Lower lobe of right lung (tissue), 2 donors: ENCODE measurements around the gene MIPEP. TPM values are rescaled to one million over a fixed set of nuclear protein-coding genes. Genes with fewer than 3 reads are reported as not detected.
"Not testable (repeated sequence)": the region's sequence is repeated elsewhere in the genome, so short reads cannot be mapped to it uniquely, and the experiment has no call there.

ENCODE experiments used
- ATAC-seq, 2 donors: fragments of 200-7000 bp; cut with Tn5 transposase; one replicate each; pipeline ENCODE4 v1.9.1; 2020 to 2022; ENCODE audit warnings: mild to moderate bottlenecking in 2 of 2, moderate library complexity in 2 of 2
- DNase-seq: peaks from one replicate; pipeline ENCODE4 v3.0.0-alpha.2; 2020
- H3K27ac ChIP-seq: fragments of 200-600 bp; one replicate; pipeline ENCODE4 v1.8.0; 2022
- H3K27me3 ChIP-seq: fragments of 200-600 bp; one replicate; pipeline ENCODE4 v1.8.0; 2022; ENCODE audit warnings: low read depth
- H3K36me3 ChIP-seq: fragments of 200-600 bp; one replicate; pipeline ENCODE4 v1.8.0; 2022; ENCODE audit warnings: mild to moderate bottlenecking
- H3K4me1 ChIP-seq: fragments of 200-600 bp; one replicate; pipeline ENCODE4 v1.8.0; 2022
- H3K4me3 ChIP-seq: fragments of 200-600 bp; one replicate; pipeline ENCODE4 v1.8.0; 2022; ENCODE audit warnings: mild to moderate bottlenecking
- H3K9me3 ChIP-seq: fragments of 200-600 bp; one replicate; pipeline ENCODE4 v1.8.0; 2022
- CTCF ChIP-seq: fragments of 200-600 bp; IDR thresholded peaks from one replicate; pipeline ENCODE4 v1.8.0; 2022; ENCODE audit warnings: antibody characterized with exemption, mild to moderate bottlenecking
- intact Hi-C: fragments of 100-400 bp; cut with DNase I; formaldehyde crosslinking; loops from one replicate; pipeline ENCODE4 v1.11.0; 2022
- total RNA-seq: library from RNA; stranded (reverse); fragmentation: NEBNext Ultra II Directional; extraction: Animal tissue kit (Norgen Biotek cat#: 25700); gene quantifications from one replicate; pipeline ENCODE4 v1.2.1, GENCODE V29; 2021
- donor health status: DM: no; HTN: yes; CAD: no; lungs with severe emphysema.

MIPEP gene
- total RNA-seq, 1 donor from 2014 or later = 18.4 TPM

GRCh38 chr13:23766283-23766682, 122.9 kb downstream of the MIPEP start:
- Histone ChIP-seq H3K4me3 (no peak overlapping the region), H3K4me1 (no peaks in the 10 kb centered on the region), H3K27ac (no peak overlapping the region), H3K36me3 (no peaks in the 10 kb centered on the region), H3K9me3 (no peaks in the 10 kb centered on the region), H3K27me3 (no peaks in the 10 kb centered on the region)
- TF ChIP-seq CTCF = no peak
- intact Hi-C loops = no loop called here
- DNase-seq (no peak), ATAC-seq (no peak)

DNA sequence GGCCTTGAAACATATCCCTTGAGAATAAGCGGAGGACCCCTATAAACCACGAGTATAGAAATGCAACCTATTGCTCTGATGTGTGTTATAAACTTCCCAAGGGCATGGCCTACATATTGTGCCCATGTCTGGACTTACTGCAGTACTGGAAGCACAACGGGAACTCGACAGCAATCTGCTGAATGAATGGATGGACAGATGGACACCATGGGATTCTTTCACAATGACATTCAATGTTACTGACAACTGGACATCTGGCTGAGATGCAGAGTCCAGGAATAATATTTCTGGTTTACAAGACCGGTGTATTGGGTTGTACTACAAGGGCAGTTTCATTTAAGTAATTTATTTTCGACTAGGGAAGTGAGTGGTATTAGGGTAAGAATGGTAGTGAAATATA, 123.7 kb downstream of the MIPEP start:
- H3K27me3 ChIP-seq = no peaks in the 10 kb centered on the region
- H3K36me3 ChIP-seq = no peaks in the 10 kb centered on the region
- H3K9me3 ChIP-seq = no peaks in the 10 kb centered on the region
- H3K27ac ChIP-seq = no peak overlapping the region
- ATAC-seq (no peak), DNase-seq (no peak)
- no peak for TF ChIP-seq CTCF
- intact Hi-C loops = no loop called here
- no peak overlapping the region for H3K4me3 ChIP-seq
- no peaks in the 10 kb centered on the region for H3K4me1 ChIP-seq

DNA sequence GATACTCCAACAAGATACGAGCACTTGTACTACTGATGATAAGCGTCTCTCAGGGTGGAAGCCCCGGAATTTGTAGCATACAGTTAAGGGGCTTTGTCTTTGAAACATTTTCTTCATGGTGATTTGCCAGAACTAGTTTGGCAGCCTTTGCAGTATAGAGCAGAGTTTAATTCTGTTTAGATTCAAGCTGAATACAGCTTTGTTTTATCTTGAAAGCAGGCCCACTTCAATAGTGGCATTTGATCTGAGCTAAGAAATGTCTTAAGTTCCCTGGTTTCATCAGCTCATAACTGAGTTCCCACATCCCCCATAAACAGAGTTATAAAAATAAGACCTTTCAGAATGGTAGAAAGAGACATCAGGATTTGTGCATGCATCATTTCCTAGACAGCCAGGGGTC, 125.9 kb downstream of the MIPEP start:
- ATAC-seq (no peak), DNase-seq (no peak)
- H3K4me3 ChIP-seq = no peak overlapping the region
- intact Hi-C loops = no loop called here
- no peaks in the 10 kb centered on the region for H3K27me3 ChIP-seq
- no peak for TF ChIP-seq CTCF
- no peaks in the 10 kb centered on the region for H3K4me1 ChIP-seq
- H3K9me3 ChIP-seq = no peaks in the 10 kb centered on the region
- H3K36me3 ChIP-seq = no peaks in the 10 kb centered on the region
- H3K27ac ChIP-seq = no peak overlapping the region

DNA sequence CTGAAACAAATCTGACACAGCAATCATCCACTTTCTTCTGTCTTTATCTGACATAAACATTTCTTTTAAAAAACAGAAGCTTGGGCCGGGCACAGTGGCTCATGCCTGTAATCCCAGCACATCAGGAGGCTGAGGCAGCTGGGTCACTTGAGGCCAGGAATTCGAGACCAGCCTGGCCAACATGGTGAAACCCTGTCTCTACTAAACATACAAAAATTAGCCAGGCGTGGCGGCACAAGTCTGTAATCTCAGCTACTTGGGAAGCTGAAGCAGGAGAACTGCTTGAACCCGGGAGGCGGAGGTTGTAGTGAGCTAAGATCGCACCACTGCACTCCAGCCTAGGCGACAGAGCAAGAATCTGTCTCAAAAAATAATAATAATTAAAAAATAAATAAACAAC, 127.4 kb downstream of the MIPEP start:
- ATAC-seq, H3K27ac ChIP-seq, H3K4me3 ChIP-seq, DNase-seq, H3K4me1 ChIP-seq, H3K27me3 ChIP-seq, H3K36me3 ChIP-seq, H3K9me3 ChIP-seq, intact Hi-C loops: not testable (repeated sequence)

DNA sequence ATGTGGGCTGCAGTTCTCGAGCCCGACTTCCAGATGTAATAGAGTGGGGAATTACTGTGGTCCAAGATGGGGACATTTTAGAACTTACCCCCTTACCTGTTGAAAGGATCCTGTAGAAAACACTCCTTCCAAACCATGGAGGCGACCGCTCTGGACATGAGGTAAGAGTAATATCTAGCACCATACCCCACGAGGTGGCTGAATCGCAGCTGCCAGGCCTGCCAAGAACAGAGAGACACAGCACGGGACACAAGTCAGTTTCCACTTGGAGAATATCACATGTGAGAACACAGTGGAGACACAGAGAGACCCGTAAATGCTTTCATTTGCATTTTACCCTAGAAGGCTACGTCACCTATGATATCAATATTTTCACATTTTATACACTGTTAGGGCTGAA, 129.2 kb downstream of the MIPEP start:
- no peaks in the 10 kb centered on the region for H3K27me3 ChIP-seq
- DNase-seq = no peak
- peaks cover 5% of the 10 kb centered on the region for H3K4me1 ChIP-seq
- no peak overlapping the region for H3K27ac ChIP-seq
- intact Hi-C loops = no loop called here
- TF ChIP-seq CTCF = no peak
- no peak overlapping the region for H3K4me3 ChIP-seq
- no peaks in the 10 kb centered on the region for H3K36me3 ChIP-seq
- H3K9me3 ChIP-seq = no peaks in the 10 kb centered on the region
- ATAC-seq = no peak

DNA sequence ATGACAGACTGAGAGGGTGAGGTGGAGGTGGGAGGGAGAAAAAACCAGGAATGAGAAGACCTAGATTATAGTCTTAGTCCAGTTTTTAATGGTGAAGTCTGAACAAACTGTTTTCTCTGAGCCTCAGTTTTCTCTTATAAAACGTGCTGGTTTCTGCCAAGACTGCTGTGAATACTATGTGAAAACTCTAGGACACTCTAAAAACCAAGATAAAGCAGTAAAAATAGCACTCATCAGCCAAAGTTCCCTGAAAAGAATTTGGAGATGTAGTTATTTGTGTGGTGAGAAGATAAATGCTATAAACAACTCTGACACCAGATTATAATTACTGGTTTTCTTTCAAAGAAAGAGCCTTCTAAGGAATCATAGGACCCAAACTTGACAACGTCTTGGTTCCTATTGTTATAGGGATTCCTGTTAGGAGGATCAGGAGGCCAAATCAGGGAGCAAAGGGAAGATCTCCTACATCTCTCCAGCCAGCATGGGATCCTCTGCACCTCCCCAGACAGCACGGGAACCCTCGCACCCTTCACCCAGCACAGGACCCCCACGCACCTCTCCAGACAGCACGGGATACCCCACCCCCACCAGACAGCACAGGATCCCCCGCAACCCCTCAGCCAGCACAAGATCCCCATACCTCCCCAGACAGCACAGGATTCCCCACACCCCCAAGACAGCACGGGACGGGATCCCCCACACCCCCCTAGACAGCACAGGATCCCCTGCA, 130.2 kb downstream of the MIPEP start:
- Histone ChIP-seq H3K4me1 (peaks cover 15% of the 10 kb centered on the region), H3K27me3 (no peaks in the 10 kb centered on the region), H3K36me3 (no peaks in the 10 kb centered on the region), H3K9me3 (no peaks in the 10 kb centered on the region), H3K4me3 (no peak overlapping the region), H3K27ac (no peak overlapping the region)
- ATAC-seq (peak in 1 of 2 donors; percentile 14), DNase-seq (no peak)
- intact Hi-C loops = no loop called here
- no peak for TF ChIP-seq CTCF
